ENCODE data around the gene EID3. TPM values are rescaled to one million over a fixed set of nuclear protein-coding genes. Genes with fewer than 3 reads are reported as not detected.

Gene EID3
- total and polyA plus RNA-seq, 2 of the 8 experiments (the other 6 are each of a cell fraction or from before 2014, with no cell fraction given): 1.2 to 2.8 TPM

DNA sequence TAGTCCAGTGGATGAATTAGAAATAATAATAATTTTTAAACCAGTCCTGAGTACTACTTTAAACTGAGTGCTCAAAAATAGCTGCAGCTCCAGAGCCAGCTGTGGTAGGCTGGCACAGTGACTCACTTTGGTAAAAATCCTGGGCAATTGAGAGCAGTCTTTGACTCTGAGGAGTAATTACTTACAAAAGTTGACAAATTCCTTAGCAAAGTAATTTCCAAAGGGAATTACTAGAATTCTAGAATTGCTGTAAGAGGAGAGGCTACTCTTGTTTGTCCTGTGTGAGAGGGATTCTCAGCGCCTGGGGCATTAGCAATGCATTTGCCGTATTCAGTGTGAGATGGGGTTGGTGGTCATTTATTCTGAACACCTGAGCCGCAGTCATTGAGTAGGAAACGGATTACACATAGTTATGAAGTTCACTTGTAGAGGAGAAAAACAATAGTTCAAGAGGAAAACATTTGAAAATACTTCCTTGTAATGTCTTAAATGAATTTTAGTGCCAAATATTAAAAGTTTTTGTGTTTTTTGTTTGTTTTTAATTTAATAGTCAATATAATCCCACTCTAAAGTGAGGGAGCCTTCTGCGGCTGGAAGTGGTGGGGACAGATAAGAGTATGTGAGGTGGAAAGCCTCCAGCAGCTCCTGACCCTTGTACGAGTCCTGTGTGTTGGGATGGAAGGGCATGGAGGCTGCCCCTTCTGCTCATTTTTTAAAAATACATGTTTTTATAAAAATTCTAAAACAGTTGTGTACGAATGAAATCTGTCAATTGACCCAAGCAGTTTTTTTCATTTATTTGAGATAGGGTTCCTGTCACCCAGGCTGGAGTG, 41.9 kb downstream of the EID3 start:
- H2BK15ac ChIP-seq (ENCODE audit: low read length): no peak overlapping the region
- H3K4me3 ChIP-seq (ENCODE audit: extremely low read depth in 1 of 4, insufficient read depth in 2 of 4, low read depth in 3 of 4, low read length in 4 of 4): no peak overlapping the region
- H3K18ac ChIP-seq (ENCODE audit: extremely low read depth, low read length): no peak overlapping the region
- H3K23me2 ChIP-seq (ENCODE audit: low read depth, low read length): no peaks in the 10 kb centered on the region
- FAIRE-seq (no peak), DNase-seq (ENCODE audit: low read depth in 1 of 2, low spot score in 2 of 2) (no peak)
- no peak overlapping the region for H3K23ac ChIP-seq (ENCODE audit: insufficient read length)
- no peak overlapping the region for H2BK5ac ChIP-seq (ENCODE audit: low read depth, low read length)
- no peak overlapping the region for H3K56ac ChIP-seq (replicated peaks; ENCODE audit: insufficient read length, low read depth, low read length)
- no peak overlapping the region for H4K91ac ChIP-seq (replicated peaks; ENCODE audit: insufficient read length, low read length)
- CTCF ChIA-PET (ENCODE audit: partially characterized antibody): no interaction called here
- H3K9me3 ChIP-seq (ENCODE audit: insufficient read depth in 2 of 2, low read depth in 1 of 2, low read length in 1 of 2): no peaks in the 10 kb centered on the region
- no peak overlapping the region for H4K8ac ChIP-seq (ENCODE audit: extremely low read depth, insufficient read depth, low read length)
- no peak overlapping the region for H2BK20ac ChIP-seq (ENCODE audit: low read length)
- H4K5ac ChIP-seq (ENCODE audit: insufficient read length, low read depth, low read length): no peak overlapping the region
- H3K36me3 ChIP-seq (ENCODE audit: control insufficient read depth in 2 of 4, insufficient read depth in 4 of 4, low read length in 3 of 4): peaks cover 10 to 53% (median 22%) of the 10 kb centered on the region in 4 experiments
- H2AFZ ChIP-seq (ENCODE audit: low read length): no peak overlapping the region
- no peaks in the 10 kb centered on the region for H3K27me3 ChIP-seq (replicated peaks in 1 of 4; ENCODE audit: control insufficient read depth in 3 of 4, extremely low read depth in 1 of 4, insufficient read depth in 3 of 4, low read length in 3 of 4)
- H3K9ac ChIP-seq (replicated peaks in 1 of 4; ENCODE audit: extremely low read depth in 1 of 4, low read depth in 3 of 4, low read length in 3 of 4): no peak overlapping the region
- POLR2A ChIA-PET (ENCODE audit: partially characterized antibody): no interaction called here
- 87% methylated on average over 7 of the region's 7 CpGs; no CpG with 5 or more reads in 1 of the 2 experiments for WGBS, 2 experiments (ENCODE audit: extremely low coverage in 1 of 2, insufficient coverage in 1 of 2, insufficient read length in 1 of 2, insufficient replicate concordance in 2 of 2, low coverage in 1 of 2, low lambda C conversion rate in 2 of 2, missing lambda C conversion rate in 1 of 2)
- H4K20me1 ChIP-seq (replicated peaks in 1 of 2; ENCODE audit: control insufficient read depth in 1 of 2, insufficient read depth in 2 of 2, low read length in 2 of 2): peaks cover 0 to 4% of the 10 kb centered on the region in 2 experiments
- no peak overlapping the region for H3K4me2 ChIP-seq (ENCODE audit: insufficient read depth in 1 of 2, low read depth in 2 of 2, low read length in 2 of 2)
- H3K4ac ChIP-seq (replicated peaks; ENCODE audit: insufficient read length, low read depth, low read length): no peak overlapping the region
- no peak overlapping the region for H3K14ac ChIP-seq (ENCODE audit: insufficient read length)
- 0 out of 4 replicates have a peak, but pooled peaks cover 0 to 3% of the 10 kb centered on the region in 2 experiments for H3K79me2 ChIP-seq (ENCODE audit: control insufficient read depth in 1 of 2, insufficient read depth in 2 of 2, low read length in 2 of 2)
- H2AK5ac ChIP-seq (ENCODE audit: low read depth, low read length): no peak overlapping the region
- H2BK12ac ChIP-seq (ENCODE audit: low read depth, low read length): no peak overlapping the region
- no peaks in the 10 kb centered on the region; the same call in 1 of the 2 replicates for H3K79me1 ChIP-seq (ENCODE audit: low read depth, low read length)
- no peak overlapping the region for H3K27ac ChIP-seq (ENCODE audit: low read depth, low read length)
- H3K4me1 ChIP-seq (replicated peaks in 1 of 4; ENCODE audit: control insufficient read depth in 3 of 4, insufficient read depth in 4 of 4, low read length in 3 of 4): peaks cover 0 to 2% (median 1%) of the 10 kb centered on the region in 4 experiments; a peak in 3 of 7 replicates
- H2BK120ac ChIP-seq (replicated peaks; ENCODE audit: low read depth, low read length): no peak overlapping the region
- no peak for TF ChIP-seq RNF2 (IDR thresholded peaks at IDR 0.05; ENCODE audit: borderline replicate concordance, low read depth, low read length, missing control alignments, poor library complexity, severe bottlenecking)
- no peak for TF ChIP-seq JUN (IDR thresholded peaks at IDR 0.05; ENCODE audit: low read depth, low read length)
- TF ChIP-seq CBX5 (IDR thresholded peaks at IDR 0.05; ENCODE audit: low read depth, low read length): no peak
- TF ChIP-seq ZNF274 (IDR thresholded peaks at IDR 0.05; ENCODE audit: borderline replicate concordance, extremely low read depth, low read length): no peak
- no peak for TF ChIP-seq BCL11A (IDR thresholded peaks at IDR 0.05; ENCODE audit: low read depth in 2 of 2, low read length in 2 of 2)
